HG03159 (cell line): ENCODE measurements around the gene TRIP6.

Experiments
- ATAC-seq: cut with Tn5 transposase; IDR thresholded peaks from one replicate; pipeline ENCODE4 v1.9.1; 2021; ENCODE audit warnings: mild to moderate bottlenecking, moderate library complexity; ENCODE audit not compliant: unreplicated experiment

Gene TRIP6

GRCh38 chr7:100888988-100889750 lies 22.0 kb downstream of the TRIP6 start, which contains the start of gene UFSP1:
Gene UFSP1, minus strand, starts transcription at chr7:100889715. Its CDS starts 444 bp downstream, at chr7:100889271.
- ATAC-seq = peak; percentile 17

DNA sequence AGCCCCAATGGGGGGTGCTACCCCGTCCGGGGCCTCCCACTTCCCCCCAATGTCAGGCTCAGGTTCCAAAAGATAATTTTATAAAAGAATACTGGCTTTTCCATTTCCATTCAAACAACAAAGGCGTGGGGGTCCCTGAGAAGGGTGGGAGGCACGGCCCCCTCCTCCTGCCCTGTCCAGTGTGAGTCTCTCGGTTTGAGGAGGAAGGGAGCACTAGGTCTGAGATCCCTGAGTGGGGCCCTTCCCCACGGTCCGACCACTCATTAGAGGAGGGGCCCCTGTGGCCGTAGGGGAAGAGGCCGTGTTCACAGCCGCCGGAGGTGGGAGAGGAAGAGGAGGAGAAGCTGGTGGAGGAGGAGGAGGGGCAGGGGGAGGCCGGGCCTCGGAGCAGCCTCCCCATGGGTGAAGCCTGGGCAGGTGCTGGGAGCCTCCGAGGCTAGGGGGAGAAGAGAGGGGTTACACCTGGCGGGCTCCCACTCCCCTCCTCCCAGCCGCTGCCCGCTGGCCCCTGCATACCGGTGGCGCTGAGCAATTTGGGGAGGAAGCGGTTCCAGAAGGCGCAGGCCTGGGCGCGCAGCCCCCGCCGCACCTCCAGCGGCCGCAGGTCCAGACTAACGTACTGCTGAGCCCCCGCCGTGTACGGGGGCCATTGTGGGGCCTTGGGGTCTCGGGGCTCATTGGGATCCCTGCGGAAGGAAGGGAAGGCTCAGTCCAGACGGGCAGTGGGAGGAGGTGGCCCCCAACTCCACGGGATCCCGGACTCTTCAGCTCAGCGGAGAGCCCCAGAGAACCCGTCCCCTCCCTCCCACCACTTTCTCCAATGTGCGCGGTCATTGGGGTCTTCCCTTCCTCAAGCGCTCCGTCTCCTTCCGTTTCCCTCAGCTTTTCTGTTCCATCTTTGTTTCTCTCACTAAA lies 23.7 kb downstream of the TRIP6 start:
- no peak for ATAC-seq

DNA sequence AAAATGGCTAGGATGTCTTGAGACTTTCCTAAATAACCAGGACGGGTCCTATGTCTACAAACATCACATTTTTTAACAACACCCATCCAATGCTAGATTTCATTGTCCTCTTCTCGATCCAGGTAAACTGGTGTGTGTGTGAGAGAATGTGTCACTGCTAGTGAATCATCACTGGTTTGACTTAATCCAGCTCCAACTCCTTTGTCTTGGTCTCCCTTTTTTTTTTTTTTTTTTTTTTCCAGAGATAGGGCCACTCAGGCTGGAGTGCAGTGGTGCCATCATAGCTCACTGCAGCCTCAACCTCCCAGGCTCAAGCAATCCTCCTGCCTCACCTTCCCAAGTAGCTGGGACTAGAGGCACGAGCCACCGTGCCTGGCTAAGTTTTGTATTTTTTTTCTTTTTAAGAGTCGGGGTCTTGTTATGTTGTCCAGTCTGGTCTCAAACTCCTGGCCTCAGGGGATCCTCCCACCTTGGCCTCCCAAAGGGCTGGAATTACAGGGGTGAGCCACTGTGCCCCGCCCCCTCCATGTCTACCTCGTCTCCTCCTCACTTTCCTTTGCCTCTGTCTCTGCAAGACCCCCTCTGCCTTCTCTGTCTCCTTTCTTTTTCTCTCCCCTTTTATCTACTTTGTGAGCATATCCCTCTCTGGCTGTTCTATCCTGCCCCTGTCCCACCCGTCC lies 24.5 kb downstream of the TRIP6 start:
- no peak for ATAC-seq

DNA sequence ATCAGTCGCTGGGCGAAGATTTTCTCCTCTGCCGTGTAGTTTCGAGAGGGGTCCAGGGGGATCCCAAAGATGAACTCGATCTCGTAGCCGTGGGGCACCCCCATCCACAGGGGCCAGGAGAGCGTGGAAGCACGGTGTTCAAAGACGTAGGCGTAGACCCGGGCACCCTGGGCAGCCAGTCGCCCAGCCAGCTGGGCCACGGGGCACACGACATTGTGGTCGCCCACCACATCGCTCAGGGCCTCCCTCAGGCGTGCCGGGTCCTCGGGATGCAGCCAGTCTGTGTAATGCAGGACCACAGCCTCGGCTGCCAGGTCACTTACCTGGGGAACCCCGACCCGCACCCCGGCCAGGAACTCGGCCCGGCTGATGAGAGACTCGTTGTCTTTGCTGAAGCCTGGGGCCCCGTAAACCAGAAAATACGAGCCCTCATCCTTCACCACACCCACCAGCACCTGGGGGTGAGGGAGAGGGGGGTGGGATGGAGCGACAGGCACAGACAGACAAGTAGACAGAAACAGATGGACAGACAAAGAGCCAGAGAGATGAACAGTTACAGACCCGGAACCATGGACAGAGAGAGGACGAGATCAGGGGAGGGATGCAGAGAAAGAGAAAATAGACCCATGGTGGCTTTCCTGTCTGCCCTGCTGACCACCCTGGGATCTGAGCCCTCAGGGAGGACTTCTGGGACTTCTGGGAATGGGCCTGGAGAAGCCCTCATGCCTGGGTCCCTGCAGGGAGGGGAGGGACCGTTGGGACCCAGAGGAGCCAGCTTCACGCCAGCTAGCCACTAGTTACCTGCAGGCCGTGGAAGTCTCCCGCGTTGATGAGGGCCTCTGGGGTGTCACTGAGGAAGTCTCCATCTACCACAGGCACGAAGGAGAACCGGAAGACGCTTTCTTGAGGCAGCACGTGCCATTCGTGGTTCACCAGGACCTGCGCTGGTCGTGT lies 25.5 kb downstream of the TRIP6 start:
- no peak for ATAC-seq

- no peak for ATAC-seq
These were observed 26.2 kb downstream of the TRIP6 start for GRCh38 chr7:100893318-100893895.

- no peak for ATAC-seq
These were observed 26.9 kb downstream of the TRIP6 start for GRCh38 chr7:100893910-100894721.

DNA sequence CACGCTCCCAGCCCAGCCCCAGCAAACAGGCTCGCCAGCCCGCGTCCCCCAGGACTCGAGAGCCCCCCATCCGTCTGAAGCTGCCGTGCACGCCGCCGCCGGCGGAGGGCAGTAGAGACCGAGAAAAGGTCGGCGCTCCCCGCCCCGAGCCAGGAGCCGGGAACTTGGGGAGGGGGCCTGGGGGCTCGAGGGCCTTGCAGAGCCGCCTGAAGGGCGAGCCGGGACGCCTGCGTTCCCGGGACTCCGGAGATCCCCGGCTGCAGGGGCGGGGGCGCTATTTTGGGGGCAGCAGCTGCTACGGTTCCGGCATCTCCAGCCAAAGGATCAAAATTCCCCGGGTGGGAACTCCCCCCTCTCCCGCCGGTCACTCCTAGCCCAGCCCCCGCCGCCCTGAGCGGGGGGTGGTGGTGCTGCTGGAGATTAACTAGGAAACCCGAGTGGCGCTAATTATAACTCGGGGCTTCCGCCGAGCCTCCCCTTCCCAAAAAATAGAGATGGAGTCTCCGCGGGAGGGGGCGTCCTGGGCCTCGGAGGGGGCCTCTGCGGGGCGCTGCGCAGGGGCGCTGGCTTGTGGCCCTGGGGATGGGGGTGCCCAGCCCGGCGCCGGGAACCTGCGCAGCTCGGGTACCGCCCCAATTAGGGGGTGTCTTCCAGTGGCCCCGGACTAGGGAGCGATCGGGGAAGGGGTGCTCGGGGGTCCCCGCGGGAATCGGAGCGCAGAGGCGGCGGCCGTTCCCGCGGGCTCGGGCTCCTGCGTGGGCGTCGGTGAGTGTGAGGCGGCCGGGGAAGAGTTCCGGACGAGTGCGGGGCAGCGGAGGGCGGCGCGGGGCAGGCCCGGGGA lies 27.9 kb downstream of the TRIP6 start:
- ATAC-seq = no peak

- ATAC-seq = no peak
These were observed 28.4 kb downstream of the TRIP6 start, which contains the start of gene ACHE for GRCh38 chr7:100895701-100895955. Gene ACHE, minus strand, starts transcription at chr7:100895888. Its CDS starts 1,656 bp downstream, at chr7:100894232.

- no peak for ATAC-seq
These were observed 29.0 kb downstream of the TRIP6 start for GRCh38 chr7:100895956-100896731.

- ATAC-seq = no peak
These were observed 29.8 kb downstream of the TRIP6 start for GRCh38 chr7:100896732-100897608.

GRCh38 chr7:100897772-100898454 lies 30.7 kb downstream of the TRIP6 start:
- ATAC-seq = no peak

- ATAC-seq = no peak
These were observed 32.2 kb downstream of the TRIP6 start for GRCh38 chr7:100899432-100899831.

GRCh38 chr7:100900978-100901377 lies 33.8 kb downstream of the TRIP6 start:
- ATAC-seq = no peak

- no peak for ATAC-seq
These were observed 34.7 kb downstream of the TRIP6 start for GRCh38 chr7:100901921-100902332.

- no peak for ATAC-seq
These were observed 35.5 kb downstream of the TRIP6 start for GRCh38 chr7:100902638-100903037.

DNA sequence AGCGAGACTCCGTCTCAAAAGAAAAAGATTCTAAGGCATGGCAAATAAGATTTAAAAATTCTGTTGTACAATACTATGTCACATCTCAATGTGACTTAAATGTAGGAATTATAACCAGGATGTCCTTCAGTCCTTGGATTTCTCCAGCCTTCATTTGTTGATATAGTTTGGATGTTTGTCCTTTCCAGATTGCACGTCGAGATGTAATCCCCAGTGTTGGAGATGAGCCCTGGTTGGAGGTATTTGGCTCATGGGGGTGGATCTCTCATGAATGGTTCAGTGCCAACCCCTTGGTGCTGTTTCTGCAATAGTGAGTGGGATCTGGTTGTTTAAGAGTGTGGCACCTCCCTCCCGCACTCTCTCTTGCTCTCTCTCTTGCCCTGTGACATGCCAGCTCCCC lies 41.3 kb downstream of the TRIP6 start:
- ATAC-seq = no peak
